NOMO-1 (cell line): ENCODE data around the gene AMOT.

Experiments used
- DNase-seq, 2 experiments: peaks; one replicate each; lab custom pipeline; 2025; ENCODE audit not compliant: unreplicated experiment in 2 of 2; lab: John Stamatoyannopoulos, UW

The AMOT gene

DNA sequence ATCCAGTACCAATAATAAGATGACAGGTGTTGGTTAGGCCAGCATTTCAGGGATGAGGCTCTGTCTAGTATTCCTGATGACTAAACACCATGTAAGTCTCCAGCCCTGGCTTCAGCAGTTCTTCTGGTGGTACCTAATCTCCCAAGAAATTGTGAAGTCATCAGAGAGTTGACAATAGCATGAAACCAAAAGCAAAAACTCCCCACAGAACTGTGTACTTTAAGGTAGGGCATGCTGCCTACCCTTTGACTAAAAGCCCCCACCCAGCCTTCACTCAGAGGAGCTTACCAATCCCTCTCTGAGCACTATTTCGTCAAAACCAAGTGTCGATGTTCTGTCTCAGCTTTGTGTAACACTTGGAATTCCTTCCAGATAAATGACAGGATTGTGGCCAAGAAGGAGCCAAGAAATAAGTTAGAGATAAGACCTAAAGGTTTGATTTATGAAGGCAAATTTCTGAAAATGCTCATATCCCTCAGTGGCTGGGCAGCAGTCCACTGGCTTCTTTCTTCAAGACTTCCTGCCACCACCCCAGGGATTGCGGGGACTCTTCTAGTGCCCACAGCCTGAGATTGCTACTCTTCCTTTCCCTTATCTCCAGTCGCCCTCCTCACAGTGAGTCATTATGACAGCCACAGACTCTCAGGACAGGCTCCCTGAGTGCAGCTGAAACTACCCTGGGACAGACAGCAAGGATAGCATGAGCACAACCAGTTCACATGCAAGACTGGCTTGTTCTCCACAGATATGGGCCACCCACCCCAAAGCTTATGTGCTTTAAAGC is 93.6 kb downstream of the AMOT start:
- no peak for DNase-seq

DNA sequence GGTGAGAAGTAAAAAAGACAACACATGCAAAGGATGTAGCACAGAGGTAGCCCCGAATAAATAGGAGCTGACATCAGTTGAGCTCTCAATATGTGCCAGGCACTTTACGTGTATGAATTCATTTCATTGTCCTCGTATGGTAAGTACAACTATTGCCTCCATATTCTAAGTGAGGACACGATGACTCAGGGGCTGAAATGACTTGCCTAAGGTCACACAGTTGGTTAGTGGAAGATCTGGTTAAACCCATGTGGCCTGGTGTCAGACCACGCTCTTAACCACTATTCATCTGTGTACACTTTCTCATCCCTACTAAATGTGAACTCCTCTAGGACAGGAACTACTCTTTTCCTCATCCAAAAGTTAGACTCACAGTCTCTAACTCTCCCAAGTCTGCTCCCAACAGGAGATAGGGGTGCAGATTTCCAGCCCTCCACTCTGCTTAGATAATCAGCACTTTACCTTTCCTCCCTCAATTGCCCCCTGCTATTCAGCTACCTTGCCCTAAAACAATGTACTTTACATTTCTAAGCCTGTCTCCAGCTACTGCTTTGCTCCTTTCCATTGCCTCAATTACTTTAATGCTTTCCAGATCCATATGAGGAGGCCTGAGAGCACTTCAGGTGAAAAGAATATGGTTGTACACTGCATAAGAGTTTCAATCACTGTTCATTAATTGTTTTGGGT is 102.1 kb downstream of the AMOT start:
- DNase-seq, result no peak

DNA sequence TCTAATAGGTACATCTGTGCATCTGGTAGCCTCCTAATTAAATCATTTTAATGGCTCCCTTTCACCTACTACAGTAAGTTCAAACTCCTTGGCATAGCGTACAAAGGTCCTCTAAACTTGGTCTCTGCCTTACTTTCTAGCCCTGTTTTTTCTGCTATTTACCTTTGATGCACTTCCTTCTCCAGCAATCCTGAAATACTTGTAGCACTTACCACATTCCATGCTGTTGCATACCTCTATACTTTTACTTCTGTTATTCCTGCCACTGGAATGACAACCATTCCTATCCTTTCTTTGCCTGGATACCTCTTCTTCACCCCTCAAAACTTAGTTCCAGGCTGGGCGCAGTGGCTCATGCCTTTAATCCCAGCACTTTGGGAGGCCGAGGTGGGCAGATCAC is 104.3 kb downstream of the AMOT start:
- DNase-seq, result no peak

DNA sequence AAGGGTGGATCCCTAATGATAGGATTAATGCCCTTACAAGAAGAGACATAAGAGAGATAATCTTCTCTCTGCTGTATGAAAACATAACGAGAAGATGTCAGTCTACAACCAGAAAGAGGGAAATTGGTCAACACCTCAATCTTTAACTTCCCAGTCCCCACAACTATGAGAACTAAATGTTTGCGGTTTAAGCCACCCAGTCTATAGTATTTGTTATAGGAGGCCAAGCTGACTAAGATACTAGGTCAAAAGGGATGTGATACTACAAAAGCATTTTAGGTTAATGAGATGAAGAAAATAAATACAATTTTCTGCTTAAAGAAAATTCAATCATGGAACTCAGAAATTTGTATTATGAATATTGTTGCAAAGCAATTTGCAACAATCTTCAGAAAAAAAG is 105.5 kb downstream of the AMOT start:
- no peak for DNase-seq

DNA sequence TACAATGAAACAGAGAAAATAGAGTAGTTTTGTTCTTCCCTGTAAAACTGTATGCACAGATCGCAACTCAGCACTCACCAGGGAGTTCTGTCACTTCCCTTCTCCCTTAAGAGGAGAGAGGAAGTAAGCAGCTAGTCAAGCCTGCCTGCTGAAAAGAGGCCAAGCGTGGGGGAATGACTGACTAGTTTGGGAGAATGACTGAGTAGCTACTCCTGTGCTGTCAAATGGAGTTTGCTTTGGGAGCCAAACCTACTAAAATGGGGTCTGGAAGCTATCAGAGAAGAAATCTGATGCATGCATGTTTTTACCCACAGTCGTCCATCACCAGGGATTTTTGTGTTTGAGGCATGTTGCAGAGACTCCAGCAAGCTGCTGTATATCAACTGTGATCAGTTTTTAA is 106.3 kb downstream of the AMOT start:
- peak in 1 of 2 experiments; percentile 32 for DNase-seq

DNA sequence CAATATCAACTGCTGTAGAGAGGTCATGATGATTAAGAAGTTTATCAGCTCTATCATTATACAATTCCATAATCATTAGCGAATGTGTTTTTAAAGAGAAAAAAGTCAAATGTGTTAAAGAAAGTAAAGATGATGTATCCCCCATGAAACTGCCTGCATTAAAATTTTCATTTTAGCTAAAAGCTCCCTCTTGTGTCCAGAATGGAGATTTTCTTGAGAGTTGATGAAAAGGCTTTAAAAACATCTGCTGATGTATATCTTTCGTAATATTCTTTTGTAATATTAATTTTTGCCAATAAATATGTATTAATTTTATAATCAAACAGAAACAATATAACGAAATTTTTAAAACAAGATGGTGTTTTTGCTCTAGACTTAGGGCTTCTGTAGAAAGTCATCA is 108.8 kb downstream of the AMOT start:
- no peak for DNase-seq
